GM12878 (cell line): ENCODE results near the gene AUNIP. TPM values are rescaled to one million over a fixed set of nuclear protein-coding genes. Genes with fewer than 3 reads are reported as not detected.

Experiments used
- ATAC-seq: fragments of 200-7000 bp; cut with Tn5 transposase; 3 replicates; pipeline ENCODE4 v1.9.1; 2020; ENCODE audit warnings: mild to moderate bottlenecking, moderate library complexity
- BruUV-seq: library from RNA; stranded (reverse); fragments of 400-500 nt; replicated peaks from 2 replicates; lab custom pipeline; 2021; lab: Mats Ljungman, UMichigan
- CTCF ChIA-PET: fragments of 300-600 bp; sonication (Branson Sonifier 250); formaldehyde crosslinking; extraction: SDS; loops from one replicate; lab custom pipeline; 2021; ENCODE audit warnings: inconsistent platforms; lab: Yijun Ruan, JAX
- POLR2A ChIA-PET: fragments of 350-600 bp; formaldehyde crosslinking; extraction: SDS; loops from one replicate; lab custom pipeline; 2021; ENCODE audit warnings: inconsistent platforms; lab: Charles Lee
- RAD21 ChIA-PET: fragments of 300-600 bp; sonication (Branson Sonifier 250); formaldehyde crosslinking; loops from one replicate; lab custom pipeline; 2023; ENCODE audit warnings: antibody characterized with exemption; ENCODE audit not compliant: unreplicated experiment; lab: Charles Lee
- SMC1A ChIA-PET: fragments of 300-600 bp; sonication (Branson Sonifier 250); formaldehyde crosslinking; loops from one replicate; lab custom pipeline; 2023; ENCODE audit not compliant: unreplicated experiment, uncharacterized antibody; lab: Charles Lee
- DNase-seq: peaks from one replicate; pipeline ENCODE4 v3.0.0-alpha.2; 2011; ENCODE audit warnings: low read depth, low spot score
- FAIRE-seq: peaks from 3 replicates; lab custom pipeline; 2011; peaks lifted over from hg19 to GRCh38; lab: Jason Lieb, UNC
- H2AFZ ChIP-seq: 2 replicates; pipeline ENCODE4 v1.6.0; 2011; ENCODE audit warnings: low read depth, low read length, control low read depth; ENCODE audit not compliant: control insufficient read depth
- H3K27ac ChIP-seq: 2 replicates; pipeline ENCODE4 v1.5.1; 2011; ENCODE audit warnings: control low read depth; ENCODE audit not compliant: control insufficient read depth, insufficient read depth
- H3K27me3 ChIP-seq, 2 experiments: replicated peaks in 1 of 2; 2 replicates each; pipeline versions ENCODE4 v1.6.0 to v1.6.1; 2011; ENCODE audit warnings: low read length in 1 of 2; ENCODE audit not compliant: control insufficient read depth in 2 of 2, insufficient read depth in 2 of 2
- H3K36me3 ChIP-seq, 2 experiments: 2 replicates each; pipeline ENCODE4 v1.5.1; 2011; ENCODE audit warnings: low read length in 1 of 2; ENCODE audit not compliant: control insufficient read depth in 2 of 2, insufficient read depth in 2 of 2
- H3K4me1 ChIP-seq: 2 replicates; pipeline ENCODE4 v1.6.1; 2011; ENCODE audit warnings: mild to moderate bottlenecking, low read length, moderate library complexity, mixed read lengths; ENCODE audit not compliant: control insufficient read depth, insufficient read depth
- H3K4me2 ChIP-seq: 2 replicates; pipeline ENCODE4 v1.6.0; 2011; ENCODE audit warnings: control low read depth; ENCODE audit not compliant: control insufficient read depth, insufficient read depth
- H3K4me3 ChIP-seq: fragments of 200-600 bp; sonication (generic); 2 replicates; pipeline ENCODE4 v1.5.1; 2016
- H3K79me2 ChIP-seq: 2 replicates; pipeline ENCODE4 v1.6.0; 2011; ENCODE audit warnings: low read length; ENCODE audit not compliant: control insufficient read depth, insufficient read depth
- H3K9ac ChIP-seq: 2 replicates; pipeline ENCODE4 v1.8.0; 2011; ENCODE audit warnings: low read length, control low read depth, mixed read lengths; ENCODE audit not compliant: control insufficient read depth, insufficient read depth
- H3K9me3 ChIP-seq: replicated peaks from 3 replicates; pipeline ENCODE4 v1.5.1; 2011; ENCODE audit warnings: mild to moderate bottlenecking, low read length; ENCODE audit not compliant: control insufficient read depth, insufficient read depth
- H4K20me1 ChIP-seq: 2 replicates; pipeline ENCODE4 v1.6.0; 2011; ENCODE audit not compliant: control insufficient read depth, insufficient read depth
- DPF2 ChIP-seq: fragments of 450-650 bp; IDR thresholded peaks from 2 replicates; pipeline ENCODE4 v1.6.1; 2017; ENCODE audit warnings: mild to moderate bottlenecking
- HSF1 ChIP-seq: fragments of 150-350 bp; IDR thresholded peaks from 2 replicates; pipeline ENCODE4 v1.6.1; 2014; ENCODE audit warnings: mild to moderate bottlenecking, low read depth, low read length
- PKNOX1 ChIP-seq: fragments of 450-650 bp; IDR thresholded peaks from 2 replicates; pipeline ENCODE4 v1.6.1; 2016; ENCODE audit warnings: mild to moderate bottlenecking
- WGBS: methylation state at CpG from one replicate; pipeline ENCODE4 v1.1.6; 2016; ENCODE audit warnings: low lambda C conversion rate; ENCODE audit not compliant: insufficient replicate concordance, insufficient coverage; ENCODE audit errors: missing lambda C conversion rate; 5-methylcytosine and 5-hydroxymethylcytosine counted together
- in situ Hi-C: fragments of 300-500 bp; cut with MboI; formaldehyde crosslinking; loops from 9 replicates; pipeline ENCODE4 v1.14.3; 2018; ENCODE audit warnings: mixed read lengths
- intact Hi-C: fragments of 100-400 bp; cut with micrococcal nuclease; formaldehyde crosslinking; loops from one replicate; pipeline ENCODE4 v1.14.2; 2022; ENCODE audit not compliant: unreplicated experiment
- polyA plus RNA-seq, 11 experiments: library from polyadenylated mRNA; depleted of rRNA in 4 of 11; unstranded in 6 of 11; stranded (reverse) in 5 of 11; fragments of >200 nt; fragmentation: Nextera tagmentation in 4 of 11; fragmentation: Illumina TruSeq in 1 of 11; extraction: Ambion mirVana in 4 of 11; extraction: Trizol in 1 of 11; gene quantifications; 1 replicate in 1 of 11; 2 replicates in 10 of 11; pipeline versions ENCODE4 v1.2.1 to v1.2.3, GENCODE V29; 2011 to 2016; ENCODE audit warnings: inconsistent platforms in 2 of 11, missing spikeins in 2 of 11, low read depth in 1 of 11
- total RNA-seq, 4 experiments: library from RNA; depleted of rRNA in 3 of 4; stranded (reverse); fragments of >200 nt in 3 of 4; fragmentation: Illumina TruSeq in 1 of 4; extraction: Trizol in 1 of 4; gene quantifications; 2 replicates each; pipeline versions ENCODE4 v1.2.1 to v1.2.3, GENCODE V29; 2013 to 2021
- TF ChIP-seq, protein P1 (sequence below): fragments of 450-650 bp; IDR thresholded peaks from 2 replicates; pipeline ENCODE4 v1.6.1; 2017; ENCODE audit warnings: low read depth, mild to moderate bottlenecking, moderate library complexity

AUNIP gene
- total and polyA plus RNA-seq, 10 of the 15 experiments (the other 5 are each of a cell fraction or from before 2014, with no cell fraction given) = 3.9 to 20.0 (median 12.7) TPM

- TF ChIP-seq, protein P1, sequence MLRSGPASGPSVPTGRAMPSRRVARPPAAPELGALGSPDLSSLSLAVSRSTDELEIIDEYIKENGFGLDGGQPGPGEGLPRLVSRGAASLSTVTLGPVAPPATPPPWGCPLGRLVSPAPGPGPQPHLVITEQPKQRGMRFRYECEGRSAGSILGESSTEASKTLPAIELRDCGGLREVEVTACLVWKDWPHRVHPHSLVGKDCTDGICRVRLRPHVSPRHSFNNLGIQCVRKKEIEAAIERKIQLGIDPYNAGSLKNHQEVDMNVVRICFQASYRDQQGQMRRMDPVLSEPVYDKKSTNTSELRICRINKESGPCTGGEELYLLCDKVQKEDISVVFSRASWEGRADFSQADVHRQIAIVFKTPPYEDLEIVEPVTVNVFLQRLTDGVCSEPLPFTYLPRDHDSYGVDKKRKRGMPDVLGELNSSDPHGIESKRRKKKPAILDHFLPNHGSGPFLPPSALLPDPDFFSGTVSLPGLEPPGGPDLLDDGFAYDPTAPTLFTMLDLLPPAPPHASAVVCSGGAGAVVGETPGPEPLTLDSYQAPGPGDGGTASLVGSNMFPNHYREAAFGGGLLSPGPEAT = no peak
- TF ChIP-seq HSF1 (no peak), PKNOX1 (no peak), DPF2 (no peak)
- intact Hi-C loops (no loop called here), in situ Hi-C loops (no loop called here)
- ATAC-seq (no peak), DNase-seq (no peak), FAIRE-seq (no peak)
- Histone ChIP-seq H2AFZ (no peak overlapping the region), H3K9me3 (no peaks in the 10 kb centered on the region), H3K79me2 (peaks cover 15% of the 10 kb centered on the region), H3K27ac (no peak overlapping the region), H4K20me1 (no peaks in the 10 kb centered on the region), H3K4me2 (no peak overlapping the region), H3K9ac (no peak overlapping the region), H3K36me3 (no peaks in the 10 kb centered on the region), H3K4me1 (peaks cover 8% of the 10 kb centered on the region; the same call in 1 of the 2 replicates), H3K27me3 (no peaks in the 10 kb centered on the region), H3K4me3 (no peak overlapping the region)
- SMC1A ChIA-PET = interaction anchor here (1.0 kb wide), 1 partner anchor 8 kb away, joined by 4 read pairs; no protein-coding TSS in a partner anchor
- CTCF ChIA-PET = interaction anchor here (0.9 to 1.3 kb wide), 3 partner anchors 32 to 135 kb away, joined by 3 read pairs; partner anchors contain the start of gene PAFAH2
- RAD21 ChIA-PET = no interaction called here
- POLR2A ChIA-PET = interaction anchor here (0.6 to 1.2 kb wide), 2 partner anchors 11 to 1024 kb away, joined by 3 to 6 read pairs; no protein-coding TSS in a partner anchor
- WGBS = over 99% methylated on average over 20 of the region's 20 CpGs
- BruUV-seq = no TSS peak
Observed at GRCh38 chr1:25862785-25863485, 3.7 kb upstream of the AUNIP start.
